ENCODE measurements around the gene HPGDS.

DNA sequence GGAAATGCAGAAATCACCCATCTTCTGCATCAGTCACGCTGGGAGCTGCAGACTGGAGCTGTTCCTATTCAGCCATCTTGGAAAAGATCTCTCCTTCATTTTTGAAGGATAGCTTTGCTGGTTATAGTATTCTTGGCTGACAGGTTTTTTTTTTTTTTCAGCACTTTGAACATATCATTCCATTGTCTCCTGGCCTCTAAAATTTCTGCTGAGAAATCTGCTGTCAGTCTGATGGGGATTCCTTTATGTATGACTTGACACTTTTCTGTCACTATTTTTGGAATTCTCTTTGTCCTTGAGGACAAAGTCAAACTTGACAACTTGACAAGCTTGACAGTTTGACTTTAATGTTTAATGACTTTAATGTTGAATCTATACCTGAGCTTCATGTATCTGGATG lies 16.8 kb downstream of the HPGDS start:
- no peak for TF ChIP-seq POLR2A (IDR thresholded peaks at IDR 0.05; ENCODE audit: insufficient read depth in 1 of 2, low read depth in 2 of 2, low read length in 2 of 2)
- no peak for TF ChIP-seq ZBTB1 (CRISPR knock-in tag; IDR thresholded peaks at IDR 0.05; ENCODE audit: borderline replicate concordance)
- TF ChIP-seq EP300 (IDR thresholded peaks at IDR 0.05; ENCODE audit: low read depth in 2 of 2, low read length in 2 of 2), result no peak
- TF ChIP-seq EP300 (CRISPR knock-in tag; IDR thresholded peaks at IDR 0.05; ENCODE audit: borderline replicate concordance), result no peak

Measured in HepG2 (cell line).